ENCODE results near the gene MRAP. TPM values are rescaled to one million over a fixed set of nuclear protein-coding genes. Genes with fewer than 3 reads are reported as not detected.

The MRAP gene
- total and polyA plus RNA-seq, 10 of the 15 experiments (the other 5 are each of a cell fraction or from before 2014, with no cell fraction given): 0.34 to 1.2 TPM; not detected in 8

DNA sequence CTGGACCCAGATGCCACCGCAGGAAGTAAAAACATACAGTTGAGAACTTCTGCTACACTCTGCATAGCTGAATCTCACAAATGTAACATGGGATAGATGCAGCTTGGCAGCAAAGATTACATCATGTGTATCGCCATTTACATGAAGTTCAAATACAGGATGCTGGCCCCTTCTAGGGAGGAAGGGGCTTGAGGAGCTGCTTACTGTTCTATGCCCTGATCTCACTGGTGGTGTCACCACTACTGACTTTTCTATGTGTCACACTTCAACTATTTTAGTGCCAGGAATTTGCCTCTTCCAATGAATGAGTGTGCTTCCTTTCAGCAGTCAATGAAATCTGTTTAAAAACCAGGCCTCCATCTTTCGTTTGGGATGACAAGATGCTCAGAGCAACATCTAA is 31.1 kb downstream of the MRAP start:
- no peaks in the 10 kb centered on the region for H4K20me1 ChIP-seq (ENCODE audit: control insufficient read depth, insufficient read depth)
- SMC1A ChIA-PET (ENCODE audit: uncharacterized antibody, unreplicated experiment): no interaction called here
- in situ Hi-C loops (cut with MboI): no loop called here
- H3K4me3 ChIP-seq: no peak overlapping the region
- POLR2A ChIA-PET: interaction anchor here (0.6 to 0.7 kb wide), 2 partner anchors 18 to 19 kb away, joined by 3 to 4 read pairs; no protein-coding TSS in a partner anchor
- no peaks in the 10 kb centered on the region for H3K27me3 ChIP-seq (replicated peaks in 1 of 2; ENCODE audit: control insufficient read depth in 2 of 2, insufficient read depth in 2 of 2, low read length in 1 of 2)
- TF ChIP-seq MEF2B (IDR thresholded peaks at IDR 0.05; ENCODE audit: partially characterized antibody, poor library complexity, severe bottlenecking): no peak
- no peaks in the 10 kb centered on the region for H3K4me1 ChIP-seq (ENCODE audit: control insufficient read depth, insufficient read depth, low read length)
- BruUV-seq (replicated peaks): no TSS peak
- DNase-seq (ENCODE audit: low read depth, low spot score) (no peak), FAIRE-seq (no peak), ATAC-seq (no peak)
- WGBS (ENCODE audit: insufficient coverage, insufficient replicate concordance, low lambda C conversion rate, missing lambda C conversion rate): 97% methylated on average over 3 of the region's 3 CpGs
- intact Hi-C loops (cut with micrococcal nuclease; ENCODE audit: unreplicated experiment): no loop called here
- peaks cover 25 to 32% of the 10 kb centered on the region in 2 experiments for H3K36me3 ChIP-seq (ENCODE audit: control insufficient read depth in 2 of 2, insufficient read depth in 2 of 2, low read length in 1 of 2)
- RAD21 ChIA-PET (ENCODE audit: unreplicated experiment): no interaction called here
- H3K9ac ChIP-seq (ENCODE audit: control insufficient read depth, insufficient read depth, low read length): no peak overlapping the region
- H3K79me2 ChIP-seq (ENCODE audit: control insufficient read depth, insufficient read depth, low read length): no peaks in the 10 kb centered on the region
- no peak overlapping the region for H3K27ac ChIP-seq (ENCODE audit: control insufficient read depth, insufficient read depth)
- peaks cover 5% of the 10 kb centered on the region for H3K9me3 ChIP-seq (replicated peaks; ENCODE audit: control insufficient read depth, insufficient read depth, low read length)
- H3K4me2 ChIP-seq (ENCODE audit: control insufficient read depth, insufficient read depth): no peak overlapping the region
- CTCF ChIA-PET: no interaction called here
- no peak overlapping the region for H2AFZ ChIP-seq (ENCODE audit: control insufficient read depth, low read depth, low read length)

DNA sequence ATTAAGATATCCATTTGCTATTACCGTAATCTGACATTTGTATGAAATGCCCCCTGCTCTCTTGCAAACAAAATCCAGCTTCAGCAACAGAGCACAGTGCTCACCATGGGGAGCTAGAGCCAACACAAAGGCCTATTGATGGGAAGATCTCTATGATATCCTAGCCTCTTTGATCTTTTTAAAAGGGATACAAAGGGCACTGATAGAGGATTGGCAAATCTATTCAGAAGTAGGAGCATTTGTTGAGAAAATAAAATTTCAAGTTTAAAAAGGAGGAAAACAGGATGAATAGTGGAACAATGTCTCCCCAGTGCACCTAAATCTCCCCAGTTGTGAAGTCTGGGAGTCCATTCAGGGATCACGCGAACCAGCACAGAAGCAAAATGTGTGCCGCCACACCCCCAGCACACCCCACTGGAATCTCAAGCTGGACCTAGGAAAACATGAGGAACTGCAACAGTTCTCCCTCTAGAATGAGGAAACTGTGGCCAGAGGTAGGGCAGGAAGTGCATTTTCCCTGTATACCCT is 32.2 kb downstream of the MRAP start:
- Histone ChIP-seq H3K27ac (ENCODE audit: control insufficient read depth, insufficient read depth) (no peak overlapping the region), H3K9ac (ENCODE audit: control insufficient read depth, insufficient read depth, low read length) (no peak overlapping the region), H3K4me3 (no peak overlapping the region), H3K79me2 (ENCODE audit: control insufficient read depth, insufficient read depth, low read length) (no peaks in the 10 kb centered on the region), H3K9me3 (replicated peaks; ENCODE audit: control insufficient read depth, insufficient read depth, low read length) (peaks cover 5% of the 10 kb centered on the region), H2AFZ (ENCODE audit: control insufficient read depth, low read depth, low read length) (no peak overlapping the region), H3K4me1 (ENCODE audit: control insufficient read depth, insufficient read depth, low read length) (no peaks in the 10 kb centered on the region), H3K4me2 (ENCODE audit: control insufficient read depth, insufficient read depth) (no peak overlapping the region), H3K27me3 (replicated peaks in 1 of 2; ENCODE audit: control insufficient read depth in 2 of 2, insufficient read depth in 2 of 2, low read length in 1 of 2) (no peaks in the 10 kb centered on the region), H4K20me1 (ENCODE audit: control insufficient read depth, insufficient read depth) (no peaks in the 10 kb centered on the region), H3K36me3 (ENCODE audit: control insufficient read depth in 2 of 2, insufficient read depth in 2 of 2, low read length in 1 of 2) (peaks cover 28 to 31% of the 10 kb centered on the region in 2 experiments)
- ChIA-PET CTCF (interaction anchor here (0.6 kb wide), 1 partner anchor 1041 kb away, joined by 4 read pairs; no protein-coding TSS in a partner anchor), POLR2A (interaction anchor here (0.7 kb wide), 1 partner anchor 18 kb away, joined by 4 read pairs; no protein-coding TSS in a partner anchor), RAD21 (ENCODE audit: unreplicated experiment) (no interaction called here), SMC1A (ENCODE audit: uncharacterized antibody, unreplicated experiment) (interaction anchor here (0.7 kb wide), 1 partner anchor 1538 kb away, joined by 3 read pairs; no protein-coding TSS in a partner anchor)
- ATAC-seq: no peak
- 98% methylated on average over 4 of the region's 4 CpGs for WGBS (ENCODE audit: insufficient coverage, insufficient replicate concordance, low lambda C conversion rate, missing lambda C conversion rate)
- no TSS peak for BruUV-seq (replicated peaks)
- intact Hi-C loops (cut with micrococcal nuclease; ENCODE audit: unreplicated experiment) (no loop called here), in situ Hi-C loops (cut with MboI) (no loop called here)
- DNase-seq (ENCODE audit: low read depth, low spot score): no peak
- FAIRE-seq: no peak
- no peak for TF ChIP-seq HCFC1 (IDR thresholded peaks at IDR 0.05; ENCODE audit: low read length)
- no peak for TF ChIP-seq GABPA (IDR thresholded peaks at IDR 0.05; ENCODE audit: low read depth)
- no peak for TF ChIP-seq MTA3 (IDR thresholded peaks at IDR 0.05; ENCODE audit: borderline replicate concordance, low read length)
- no peak for TF ChIP-seq BCL11A (IDR thresholded peaks at IDR 0.05; ENCODE audit: low read depth, low read length)
- TF ChIP-seq ZNF24 (IDR thresholded peaks at IDR 0.05): no peak
- TF ChIP-seq RCOR1 (conservative IDR thresholded peaks at IDR 0.05; ENCODE audit: low read depth, low read length): no peak
- no peak for TF ChIP-seq SP1 (IDR thresholded peaks at IDR 0.05; ENCODE audit: low read depth, low read length)
- no peak for TF ChIP-seq PAX8 (IDR thresholded peaks at IDR 0.05)
- TF ChIP-seq HDGF (IDR thresholded peaks at IDR 0.05): no peak
- TF ChIP-seq KDM1A (IDR thresholded peaks at IDR 0.05; ENCODE audit: borderline replicate concordance): no peak
- TF ChIP-seq BRCA1 (IDR thresholded peaks at IDR 0.05; ENCODE audit: low read depth, low read length): no peak
- no peak for TF ChIP-seq RAD51 (IDR thresholded peaks at IDR 0.05)
- TF ChIP-seq FOXM1 (IDR thresholded peaks at IDR 0.05; ENCODE audit: low read depth, low read length): no peak
- no peak for TF ChIP-seq NBN (IDR thresholded peaks at IDR 0.05)
- TF ChIP-seq, protein P1, sequence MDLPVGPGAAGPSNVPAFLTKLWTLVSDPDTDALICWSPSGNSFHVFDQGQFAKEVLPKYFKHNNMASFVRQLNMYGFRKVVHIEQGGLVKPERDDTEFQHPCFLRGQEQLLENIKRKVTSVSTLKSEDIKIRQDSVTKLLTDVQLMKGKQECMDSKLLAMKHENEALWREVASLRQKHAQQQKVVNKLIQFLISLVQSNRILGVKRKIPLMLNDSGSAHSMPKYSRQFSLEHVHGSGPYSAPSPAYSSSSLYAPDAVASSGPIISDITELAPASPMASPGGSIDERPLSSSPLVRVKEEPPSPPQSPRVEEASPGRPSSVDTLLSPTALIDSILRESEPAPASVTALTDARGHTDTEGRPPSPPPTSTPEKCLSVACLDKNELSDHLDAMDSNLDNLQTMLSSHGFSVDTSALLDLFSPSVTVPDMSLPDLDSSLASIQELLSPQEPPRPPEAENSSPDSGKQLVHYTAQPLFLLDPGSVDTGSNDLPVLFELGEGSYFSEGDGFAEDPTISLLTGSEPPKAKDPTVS (IDR thresholded peaks at IDR 0.05; ENCODE audit: low read depth, low read length): no peak
- TF ChIP-seq, protein P2, sequence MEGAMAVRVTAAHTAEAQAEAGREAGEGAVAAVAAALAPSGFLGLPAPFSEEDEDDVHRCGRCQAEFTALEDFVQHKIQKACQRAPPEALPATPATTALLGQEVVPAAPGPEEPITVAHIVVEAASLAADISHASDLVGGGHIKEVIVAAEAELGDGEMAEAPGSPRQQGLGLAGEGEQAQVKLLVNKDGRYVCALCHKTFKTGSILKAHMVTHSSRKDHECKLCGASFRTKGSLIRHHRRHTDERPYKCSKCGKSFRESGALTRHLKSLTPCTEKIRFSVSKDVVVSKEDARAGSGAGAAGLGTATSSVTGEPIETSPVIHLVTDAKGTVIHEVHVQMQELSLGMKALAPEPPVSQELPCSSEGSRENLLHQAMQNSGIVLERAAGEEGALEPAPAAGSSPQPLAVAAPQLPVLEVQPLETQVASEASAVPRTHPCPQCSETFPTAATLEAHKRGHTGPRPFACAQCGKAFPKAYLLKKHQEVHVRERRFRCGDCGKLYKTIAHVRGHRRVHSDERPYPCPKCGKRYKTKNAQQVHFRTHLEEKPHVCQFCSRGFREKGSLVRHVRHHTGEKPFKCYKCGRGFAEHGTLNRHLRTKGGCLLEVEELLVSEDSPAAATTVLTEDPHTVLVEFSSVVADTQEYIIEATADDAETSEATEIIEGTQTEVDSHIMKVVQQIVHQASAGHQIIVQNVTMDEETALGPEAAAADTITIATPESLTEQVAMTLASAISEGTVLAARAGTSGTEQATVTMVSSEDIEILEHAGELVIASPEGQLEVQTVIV (IDR thresholded peaks at IDR 0.05; ENCODE audit: borderline replicate concordance, partially characterized antibody): no peak
